ENCODE data around the gene IL9. TPM values are rescaled to one million over a fixed set of nuclear protein-coding genes. Genes with fewer than 3 reads are reported as not detected.

IL9 gene
- total RNA-seq, 1 experiment from 2014 or later: not detected

DNA sequence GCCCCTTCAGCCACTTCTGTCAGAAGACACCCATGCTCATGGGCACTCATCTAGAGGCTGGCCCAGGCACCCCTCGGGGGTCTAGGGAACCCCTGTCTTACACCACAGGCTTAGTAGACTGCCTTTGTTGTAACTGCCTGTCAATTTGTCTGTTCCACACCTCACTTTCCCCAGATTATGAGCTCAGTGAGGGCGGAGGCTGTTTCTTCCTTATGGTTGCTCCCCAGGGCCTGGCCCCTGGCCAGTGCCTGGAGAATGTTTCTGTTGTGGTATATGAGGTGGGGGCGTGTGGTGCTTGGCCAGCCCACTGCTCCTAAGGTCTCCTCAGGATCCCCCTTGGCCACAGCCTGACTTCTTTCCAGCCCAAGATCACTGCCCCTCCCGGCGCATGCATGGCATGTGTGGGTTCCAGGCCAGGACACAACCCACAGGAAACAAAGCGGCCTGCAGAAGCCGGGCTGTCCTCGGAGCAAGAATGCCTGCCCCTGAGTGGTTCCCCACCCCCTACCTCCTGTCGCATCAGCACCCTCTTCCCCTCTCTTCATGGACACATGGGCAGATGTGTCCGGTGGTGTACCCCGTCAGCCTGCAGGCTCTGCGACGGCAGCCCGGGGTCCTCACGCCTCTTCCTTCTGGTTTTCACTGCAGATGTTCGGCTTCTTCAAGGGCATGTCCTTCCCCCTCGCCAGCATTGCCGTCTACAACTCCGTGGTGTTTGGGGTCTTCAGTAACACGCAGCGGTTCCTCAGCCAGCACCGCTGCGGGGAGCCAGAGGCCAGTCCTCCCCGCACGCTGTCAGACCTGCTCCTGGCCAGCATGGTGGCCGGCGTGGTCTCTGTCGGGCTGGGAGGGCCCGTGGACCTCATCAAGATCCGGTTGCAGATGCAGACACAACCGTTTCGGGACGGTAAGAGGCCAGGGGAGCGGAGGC lies 43.5 kb downstream of the IL9 start:
- no peak overlapping the region for H3K4me3 ChIP-seq
- no peak for TF ChIP-seq EZH2 (IDR thresholded peaks at IDR 0.05; ENCODE audit: low read depth)
- no peak for TF ChIP-seq CTCF (conservative IDR thresholded peaks at IDR 0.05)
- H3K36me3 ChIP-seq (ENCODE audit: low read depth): no peaks in the 10 kb centered on the region
- CTCF ChIA-PET: no interaction called here
- H3F3A ChIP-seq (ENCODE audit: insufficient read depth, low read depth): no peaks in the 10 kb centered on the region
- no peaks in the 10 kb centered on the region for H3K9me3 ChIP-seq (ENCODE audit: insufficient read depth, low read depth)
- POLR2A ChIA-PET (ENCODE audit: unreplicated experiment): no interaction called here
- no peaks in the 10 kb centered on the region for H4K20me1 ChIP-seq (ENCODE audit: insufficient read depth)
- H3K4me1 ChIP-seq (replicated peaks; ENCODE audit: insufficient read depth): no peaks in the 10 kb centered on the region
- H3K4me2 ChIP-seq: no peak overlapping the region
- no peak overlapping the region for H3K27ac ChIP-seq
- no TSS peak for BruUV-seq (replicated peaks)
- DNase-seq: no peak
- intact Hi-C loops (cut with micrococcal nuclease; ENCODE audit: unreplicated experiment): no loop called here
- no peaks in the 10 kb centered on the region for H3K79me2 ChIP-seq (ENCODE audit: low read depth)
- H3K9me2 ChIP-seq (ENCODE audit: insufficient read depth): no peaks in the 10 kb centered on the region
- no peak overlapping the region for H2AFZ ChIP-seq
- peaks cover 85% of the 10 kb centered on the region for H3K27me3 ChIP-seq (ENCODE audit: insufficient read depth, low read depth)

DNA sequence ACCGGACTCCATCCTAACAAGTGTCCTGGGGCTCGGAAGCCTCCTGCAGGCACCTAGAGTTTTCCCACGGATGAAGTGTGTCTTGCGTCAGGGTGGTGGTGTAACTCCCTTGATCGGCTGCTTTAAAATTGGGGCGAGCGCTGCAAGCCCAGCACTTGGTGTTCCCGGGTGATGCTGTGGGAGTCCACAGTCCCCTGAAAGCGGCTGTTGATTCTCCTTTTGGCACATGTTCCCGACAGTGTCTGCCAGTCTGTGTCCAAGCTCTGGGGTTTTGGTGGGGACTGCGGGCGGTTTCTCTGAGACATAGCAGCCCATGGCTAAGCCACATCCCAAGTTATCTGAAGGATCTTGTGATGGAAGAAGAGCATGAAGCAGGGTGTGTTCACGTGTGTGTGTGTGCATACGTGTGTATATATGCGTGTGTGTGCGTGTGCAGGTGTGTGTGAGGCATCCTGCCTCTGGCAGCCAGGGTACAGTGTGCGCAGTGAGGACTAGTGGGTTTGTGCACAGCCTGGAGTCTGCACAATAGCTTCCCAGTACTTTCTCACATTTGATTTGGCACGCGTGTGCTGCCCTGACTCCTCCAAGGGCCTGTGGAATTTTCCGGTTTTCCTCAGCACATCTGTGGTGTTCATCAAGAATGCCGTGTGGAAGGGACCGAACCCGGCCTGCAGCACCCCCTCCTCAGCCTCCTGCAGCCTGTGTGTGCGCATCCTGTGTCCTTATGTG lies 44.3 kb downstream of the IL9 start:
- Histone ChIP-seq H3K79me2 (ENCODE audit: low read depth) (no peaks in the 10 kb centered on the region), H3K4me3 (no peak overlapping the region), H3K4me2 (no peak overlapping the region), H3K36me3 (ENCODE audit: low read depth) (no peaks in the 10 kb centered on the region), H2AFZ (no peak overlapping the region), H3K27ac (no peak overlapping the region), H3K9me2 (ENCODE audit: insufficient read depth) (no peaks in the 10 kb centered on the region), H4K20me1 (ENCODE audit: insufficient read depth) (no peaks in the 10 kb centered on the region), H3F3A (ENCODE audit: insufficient read depth, low read depth) (no peaks in the 10 kb centered on the region), H3K9me3 (ENCODE audit: insufficient read depth, low read depth) (no peaks in the 10 kb centered on the region), H3K4me1 (replicated peaks; ENCODE audit: insufficient read depth) (no peaks in the 10 kb centered on the region), H3K27me3 (ENCODE audit: insufficient read depth, low read depth) (peaks cover 77% of the 10 kb centered on the region)
- POLR2A ChIA-PET (ENCODE audit: unreplicated experiment): no interaction called here
- DNase-seq: no peak
- TF ChIP-seq EZH2 (IDR thresholded peaks at IDR 0.05; ENCODE audit: low read depth) (no peak), CTCF (conservative IDR thresholded peaks at IDR 0.05) (no peak)
- intact Hi-C loops (cut with micrococcal nuclease; ENCODE audit: unreplicated experiment): no loop called here
- BruUV-seq (replicated peaks): no TSS peak
- CTCF ChIA-PET: no interaction called here

DNA sequence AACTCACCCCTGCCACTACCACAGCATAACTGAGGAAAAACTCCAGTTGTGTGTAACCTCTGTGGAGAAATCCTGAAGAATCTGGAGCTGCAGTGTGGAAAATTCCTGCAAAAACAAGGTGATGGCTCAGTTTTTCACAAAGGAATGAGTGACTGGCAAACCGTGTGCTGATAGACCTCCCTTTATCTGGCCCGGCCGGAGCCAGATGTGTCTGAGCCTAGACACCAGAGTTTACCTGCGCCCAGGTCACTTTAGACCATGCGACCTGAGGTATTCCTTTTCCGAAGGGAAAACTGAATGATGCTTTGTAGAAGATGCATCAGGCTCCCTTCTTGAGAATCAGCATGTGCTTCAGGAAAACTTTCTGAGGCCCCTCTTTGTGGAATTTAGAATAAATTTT lies 45.0 kb downstream of the IL9 start:
- Histone ChIP-seq H3K4me1 (replicated peaks; ENCODE audit: insufficient read depth) (no peaks in the 10 kb centered on the region), H3K9me3 (ENCODE audit: insufficient read depth, low read depth) (no peaks in the 10 kb centered on the region), H3K36me3 (ENCODE audit: low read depth) (no peaks in the 10 kb centered on the region), H3K79me2 (ENCODE audit: low read depth) (no peaks in the 10 kb centered on the region), H3K9me2 (ENCODE audit: insufficient read depth) (no peaks in the 10 kb centered on the region), H4K20me1 (ENCODE audit: insufficient read depth) (no peaks in the 10 kb centered on the region), H2AFZ (no peak overlapping the region), H3K4me3 (no peak overlapping the region), H3F3A (ENCODE audit: insufficient read depth, low read depth) (no peaks in the 10 kb centered on the region), H3K4me2 (no peak overlapping the region), H3K27me3 (ENCODE audit: insufficient read depth, low read depth) (peaks cover 70% of the 10 kb centered on the region), H3K27ac (no peak overlapping the region)
- no peak for DNase-seq
- BruUV-seq (replicated peaks): no TSS peak
- ChIA-PET CTCF (no interaction called here), POLR2A (ENCODE audit: unreplicated experiment) (no interaction called here)
- intact Hi-C loops (cut with micrococcal nuclease; ENCODE audit: unreplicated experiment): no loop called here
- TF ChIP-seq CTCF (conservative IDR thresholded peaks at IDR 0.05) (no peak), EZH2 (IDR thresholded peaks at IDR 0.05; ENCODE audit: low read depth) (no peak)
